Endometrium (tissue), 2 donors: ENCODE data around the gene CATSPERB.
"Not testable (repeated sequence)": the region's sequence is repeated elsewhere in the genome, so short reads cannot be mapped to it uniquely, and the experiment has no call there.

Experiments used
- FAIRE-seq: peaks from 2 replicates; lab custom pipeline; 2012; peaks lifted over from hg19 to GRCh38; lab: Jason Lieb, UNC
- donor health status: control.
- donor health status: control.

Gene CATSPERB

DNA sequence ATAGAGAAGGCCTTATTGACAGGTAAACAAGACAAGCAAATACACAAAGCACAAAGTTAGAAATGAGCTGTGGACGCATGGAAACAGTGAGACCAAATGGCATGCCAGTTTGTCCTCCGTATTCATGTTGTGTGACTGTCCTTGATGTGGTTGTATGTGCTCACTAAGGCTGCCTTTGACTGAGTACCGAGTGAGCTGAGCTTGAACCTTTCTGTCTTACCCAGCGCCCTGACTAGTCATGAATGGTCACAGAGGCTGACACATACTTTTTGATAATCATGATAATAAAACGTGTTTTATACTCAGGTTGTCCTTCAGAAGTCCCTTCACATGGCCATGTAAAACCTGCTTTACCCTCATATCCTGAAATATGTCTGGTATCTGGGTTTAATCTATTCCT, 553 bp upstream of the CATSPERB start:
- no peak for FAIRE-seq

- no peak for FAIRE-seq
Measured at GRCh38 chr14:91731018-91731417, 868 bp downstream of the CATSPERB start.

GRCh38 chr14:91729756-91730155, 2.1 kb downstream of the CATSPERB start:
- FAIRE-seq: no peak

- FAIRE-seq: no peak
Measured at GRCh38 chr14:91728616-91729183, 3.2 kb downstream of the CATSPERB start.

GRCh38 chr14:91727121-91727520, 4.8 kb downstream of the CATSPERB start:
- FAIRE-seq: no peak

DNA sequence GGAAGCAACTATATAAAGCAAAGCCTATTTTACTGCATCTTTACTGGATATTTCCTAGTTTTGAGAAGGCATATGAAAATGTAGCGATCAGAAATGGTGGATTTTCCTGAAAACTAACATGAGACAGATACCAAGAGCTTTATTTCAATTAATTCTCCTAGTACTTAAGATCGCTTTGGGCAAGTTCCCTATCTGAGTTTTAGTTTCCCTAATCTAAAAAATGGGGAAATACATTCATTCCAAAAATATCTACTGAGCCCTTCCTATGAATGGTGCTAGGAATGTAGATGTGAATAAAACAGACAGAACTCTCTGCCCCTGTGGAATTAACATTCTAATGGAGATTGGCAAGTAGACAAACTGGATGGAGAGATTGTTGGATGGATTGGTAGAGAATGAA, 8.4 kb downstream of the CATSPERB start:
- no peak for FAIRE-seq

GRCh38 chr14:91722386-91722785, 9.5 kb downstream of the CATSPERB start:
- FAIRE-seq: no peak

GRCh38 chr14:91719839-91720238, 12.0 kb downstream of the CATSPERB start:
- no peak for FAIRE-seq

DNA sequence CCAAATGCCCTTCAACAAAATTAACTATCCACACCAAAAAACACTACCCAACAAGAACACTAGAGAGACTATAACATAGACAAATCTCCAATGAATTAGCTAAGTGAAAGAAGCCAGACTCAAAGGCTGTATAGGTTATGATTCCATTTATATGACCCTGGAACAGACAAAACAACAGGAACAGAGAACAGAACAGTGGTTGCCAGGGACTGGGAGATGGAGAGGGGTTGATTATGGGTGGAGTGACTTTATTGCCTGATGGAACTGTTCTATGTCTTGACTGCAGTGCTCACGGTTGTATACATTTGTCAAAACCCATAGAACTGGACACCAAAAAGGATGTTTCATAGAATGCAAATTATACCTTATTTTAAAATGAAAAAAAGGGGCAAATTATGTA, 14.9 kb downstream of the CATSPERB start:
- FAIRE-seq: no peak

DNA sequence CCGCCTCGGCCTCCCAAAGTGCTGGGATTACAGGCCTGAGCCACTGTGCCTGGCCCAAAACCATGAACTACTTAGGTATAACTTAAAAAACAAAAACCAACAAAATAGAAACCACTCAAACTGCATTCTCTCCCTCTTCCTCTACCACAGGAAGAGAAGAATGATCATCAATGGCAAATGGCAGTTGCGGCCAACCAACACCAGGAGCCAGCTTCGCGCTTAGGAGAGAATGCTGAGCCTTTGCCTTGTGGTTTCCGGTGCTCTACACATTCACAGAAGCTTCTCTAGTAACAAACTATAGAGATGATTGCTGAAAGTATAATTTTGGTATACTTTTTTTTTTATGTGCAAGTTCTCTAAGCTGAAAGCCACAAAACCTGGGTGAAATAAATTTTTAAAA, 17.1 kb downstream of the CATSPERB start:
- no peak for FAIRE-seq

DNA sequence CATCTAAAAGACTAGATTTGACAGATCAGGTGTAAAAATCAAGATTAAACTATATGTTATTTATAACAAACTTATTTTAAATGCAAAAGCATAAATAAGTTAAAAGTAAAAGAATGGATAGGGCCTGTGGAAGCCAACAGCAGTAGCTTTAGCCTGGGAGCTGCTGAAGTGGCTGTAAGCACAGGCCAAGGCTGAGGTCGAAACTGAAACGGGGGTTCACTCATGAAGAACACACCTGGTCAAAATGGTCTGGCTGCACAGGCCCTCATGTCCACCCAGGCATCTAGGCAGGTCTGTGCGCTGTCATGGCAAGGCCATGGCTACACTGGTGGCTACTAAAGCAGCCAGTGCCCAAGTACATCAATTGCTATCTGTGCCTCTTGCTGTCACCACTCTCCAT, 23.1 kb downstream of the CATSPERB start:
- FAIRE-seq: no peak

- FAIRE-seq: no peak
Measured at GRCh38 chr14:91706996-91707395, 24.9 kb downstream of the CATSPERB start.

DNA sequence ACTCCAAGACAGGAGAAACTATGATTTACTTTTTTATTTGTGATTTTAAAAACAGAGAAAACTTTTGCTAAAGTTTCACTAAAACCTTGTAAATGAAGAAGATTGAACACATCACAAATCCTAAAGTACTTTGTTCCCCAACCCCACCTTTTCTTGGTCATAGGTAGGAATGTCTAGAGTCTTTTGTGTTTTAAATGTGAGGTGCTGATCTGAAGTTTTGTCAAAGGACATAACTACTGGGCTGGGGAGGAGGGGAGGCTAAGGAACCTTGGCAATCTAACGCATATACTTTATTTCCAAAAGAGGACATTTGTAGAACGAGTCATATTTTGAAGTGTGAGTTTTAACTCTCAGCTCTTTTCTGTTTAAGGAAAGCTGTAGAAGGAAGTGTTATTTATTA, 37.2 kb downstream of the CATSPERB start:
- no peak for FAIRE-seq

DNA sequence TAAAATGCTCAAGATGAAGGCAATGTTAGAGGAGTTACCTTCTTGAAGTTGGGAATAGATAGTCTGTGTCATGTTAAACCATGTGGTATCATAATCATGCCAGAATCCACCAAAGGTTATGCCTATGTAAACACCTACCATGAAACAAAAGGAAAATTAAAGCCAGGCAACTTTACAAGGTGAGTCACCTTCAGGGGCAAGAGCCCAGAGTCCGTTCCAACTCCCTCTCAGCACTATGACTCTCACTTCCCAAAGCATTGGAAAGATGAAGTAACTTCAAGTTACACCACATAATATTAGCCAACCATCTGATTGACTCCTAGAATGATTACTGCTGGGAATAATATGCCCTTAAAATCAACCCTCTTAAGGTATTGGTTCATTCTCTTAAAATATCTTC, 38.5 kb downstream of the CATSPERB start:
- FAIRE-seq: no peak

GRCh38 chr14:91692075-91692474, 39.8 kb downstream of the CATSPERB start:
- no peak for FAIRE-seq

- no peak for FAIRE-seq
Measured at GRCh38 chr14:91689608-91690007, 42.3 kb downstream of the CATSPERB start.

- FAIRE-seq: not testable (repeated sequence)
Measured at GRCh38 chr14:91687436-91687835, 44.5 kb downstream of the CATSPERB start.

DNA sequence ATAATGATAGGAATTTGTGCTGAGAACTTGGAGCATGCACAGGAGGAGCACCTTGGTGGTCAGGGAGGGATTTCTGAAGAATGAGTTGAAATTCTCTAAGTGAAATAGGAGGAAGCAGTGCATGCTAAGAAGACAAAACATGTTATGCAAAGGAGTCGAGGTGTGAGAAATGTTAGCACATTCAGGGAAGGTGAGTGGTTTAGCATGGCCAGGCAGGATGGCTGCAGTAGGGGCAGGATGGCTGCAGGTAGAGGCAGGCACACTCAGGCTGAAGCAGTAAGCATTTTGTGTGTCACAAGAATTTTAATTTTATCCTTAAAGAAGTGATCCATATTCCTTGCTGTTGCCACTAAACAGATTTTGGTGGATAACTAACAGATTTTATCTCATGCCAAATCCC, 46.3 kb downstream of the CATSPERB start:
- FAIRE-seq: no peak

DNA sequence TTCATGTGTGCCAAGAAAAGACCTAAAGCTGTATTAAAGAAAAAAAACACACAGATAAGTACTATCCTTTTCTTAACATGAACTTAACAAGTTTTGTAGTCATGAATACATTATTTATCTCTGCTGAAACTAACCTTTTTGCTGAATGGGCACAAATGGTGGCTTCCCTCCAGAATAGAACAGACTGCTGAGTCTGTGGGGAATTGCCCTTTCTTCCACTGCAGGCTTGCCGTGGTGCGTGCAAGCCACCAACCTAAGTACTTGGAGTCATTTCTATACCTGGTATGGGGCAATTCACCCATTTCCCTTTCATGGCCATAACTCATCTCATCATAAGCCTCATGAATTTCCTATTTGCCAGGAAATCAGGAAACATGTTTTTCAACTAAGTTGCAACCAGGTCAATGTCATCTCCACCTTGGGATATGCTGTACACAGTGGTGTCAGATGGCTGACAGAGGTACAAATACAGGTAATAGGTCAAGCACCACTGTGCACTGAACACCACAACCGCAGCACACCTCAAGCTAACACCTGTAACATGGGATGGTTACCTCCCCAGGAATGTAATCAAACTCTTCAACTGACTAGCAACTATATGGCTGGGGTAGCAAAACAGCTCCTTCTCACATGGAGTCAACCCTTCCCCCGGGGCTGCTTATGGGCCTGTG, 49.9 kb downstream of the CATSPERB start:
- FAIRE-seq: no peak

GRCh38 chr14:91681118-91681517, 50.8 kb downstream of the CATSPERB start:
- no peak for FAIRE-seq

GRCh38 chr14:91679273-91679672, 52.6 kb downstream of the CATSPERB start:
- FAIRE-seq: no peak

DNA sequence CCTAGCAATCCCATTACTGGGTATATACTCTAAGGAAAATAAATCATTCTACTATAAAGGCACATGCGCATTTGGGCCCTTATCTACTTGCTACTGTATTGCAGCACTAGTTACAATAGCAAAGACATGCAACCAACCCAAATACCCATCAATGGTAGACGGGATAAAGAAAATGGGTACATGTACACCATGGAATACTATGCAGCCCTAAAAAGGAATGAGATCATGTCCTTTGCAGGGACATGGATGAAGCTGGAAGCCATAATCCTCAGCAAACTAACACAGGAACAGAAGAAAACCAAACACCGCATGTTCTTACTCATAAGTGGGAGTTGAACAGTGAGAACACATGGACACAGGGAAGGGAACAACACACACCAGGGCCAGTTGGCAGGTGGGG, 54.2 kb downstream of the CATSPERB start:
- not testable (repeated sequence) for FAIRE-seq

- FAIRE-seq: no peak
Measured at GRCh38 chr14:91674911-91675310, 57.0 kb downstream of the CATSPERB start.

- FAIRE-seq: no peak
Measured at GRCh38 chr14:91669867-91670266, 62.0 kb downstream of the CATSPERB start.
